HG03342 (cell line): ENCODE data around the gene NAP1L4.
"Not testable (repeated sequence)": the region's sequence is repeated elsewhere in the genome, so short reads cannot be mapped to it uniquely, and the experiment has no call there.

Experiments used
- ATAC-seq: cut with Tn5 transposase; IDR thresholded peaks from one replicate; pipeline ENCODE4 v1.9.1; 2021; ENCODE audit warnings: mild to moderate bottlenecking, moderate library complexity; ENCODE audit not compliant: unreplicated experiment

The NAP1L4 gene

DNA sequence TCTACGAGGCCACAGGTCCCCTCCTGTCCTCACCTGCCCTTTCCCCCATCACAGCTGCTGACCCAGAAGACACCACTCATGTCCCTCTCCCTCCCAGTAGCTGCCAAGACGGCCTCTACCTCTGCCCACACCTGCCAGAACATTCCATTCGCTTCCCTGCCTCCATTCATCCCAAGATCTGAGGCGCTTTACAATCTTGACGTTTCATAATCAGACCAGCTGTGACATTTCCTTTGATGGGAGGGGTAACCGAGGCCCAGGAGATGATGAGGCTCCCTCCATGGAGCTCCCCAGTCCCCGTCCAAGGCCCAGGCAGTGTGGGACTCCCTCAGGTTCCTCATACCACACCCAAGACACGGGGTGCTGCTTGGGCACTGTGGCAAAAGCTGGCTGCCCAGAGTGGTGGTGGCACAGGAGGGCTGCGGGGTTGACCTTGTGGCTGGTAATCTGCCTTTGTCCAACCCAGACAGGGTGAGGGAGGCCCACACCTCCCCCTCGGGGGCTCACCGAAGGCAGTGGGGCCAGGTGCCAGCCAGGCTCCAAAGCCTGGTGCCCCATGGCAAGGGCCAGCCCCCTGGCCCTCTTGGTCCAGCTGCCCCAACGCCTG lies 80.2 kb downstream of the NAP1L4 start:
- no peak for ATAC-seq

DNA sequence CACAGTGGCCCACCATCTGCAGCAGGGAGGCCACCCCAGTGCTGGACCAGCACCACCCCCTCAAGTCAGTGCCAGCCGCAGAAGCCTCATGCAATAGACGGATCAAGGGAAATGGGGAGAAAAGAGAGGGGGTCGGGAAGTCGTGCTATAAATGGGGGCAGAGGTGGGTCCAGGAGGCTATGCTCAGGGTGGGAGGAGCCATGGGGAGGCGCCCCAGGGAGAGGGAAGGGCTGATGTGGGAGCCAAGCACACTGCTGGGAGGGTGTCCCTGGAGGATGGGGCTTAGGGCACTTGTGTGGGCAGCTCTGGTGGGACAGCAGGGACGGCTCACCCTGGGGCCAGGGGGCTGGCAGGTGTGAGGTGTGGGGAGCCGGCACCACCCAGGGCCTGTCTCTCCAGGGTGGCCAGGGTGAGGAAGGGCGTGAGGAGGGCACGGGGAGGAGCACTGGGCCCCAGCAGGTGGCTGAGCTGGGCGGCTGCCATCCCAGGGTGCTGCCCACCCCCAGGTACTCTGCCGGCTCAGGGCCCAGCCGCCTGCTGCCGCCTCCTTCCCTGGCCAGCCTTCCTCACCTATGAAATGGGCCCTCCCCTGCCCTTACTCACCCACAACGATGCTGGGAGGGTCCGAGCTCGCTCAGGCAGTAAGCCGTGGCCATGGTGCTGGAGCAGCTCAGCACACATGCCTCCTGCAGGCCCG lies 80.9 kb downstream of the NAP1L4 start:
- ATAC-seq: no peak

DNA sequence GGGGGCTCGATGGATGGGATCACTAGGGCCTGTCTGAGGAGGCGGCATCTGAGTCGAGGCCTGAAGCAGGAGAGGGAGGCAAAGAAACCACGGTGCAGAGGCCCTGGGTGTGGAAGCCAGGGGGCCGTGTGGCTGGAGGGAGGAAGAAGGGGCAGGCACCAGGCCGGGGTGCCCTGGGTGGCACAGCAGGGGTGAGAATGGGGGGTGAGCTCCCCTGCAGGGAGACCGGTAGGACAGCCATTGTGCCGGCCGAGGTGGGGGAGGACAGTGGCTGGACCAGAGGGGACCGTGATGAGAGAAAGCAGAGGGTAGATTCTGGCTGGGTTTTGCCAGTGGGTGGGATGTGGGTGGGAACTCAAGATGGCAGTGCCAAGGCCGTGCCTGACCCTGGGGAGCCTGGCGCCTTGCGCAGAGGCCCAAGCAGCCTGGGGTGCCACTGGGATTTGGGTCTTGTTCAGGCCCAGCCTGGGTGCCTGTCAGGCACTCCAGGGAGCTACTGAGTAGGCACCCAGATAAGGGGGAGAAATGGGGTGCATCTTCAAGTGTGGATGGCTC lies 81.7 kb downstream of the NAP1L4 start:
- no peak for ATAC-seq

DNA sequence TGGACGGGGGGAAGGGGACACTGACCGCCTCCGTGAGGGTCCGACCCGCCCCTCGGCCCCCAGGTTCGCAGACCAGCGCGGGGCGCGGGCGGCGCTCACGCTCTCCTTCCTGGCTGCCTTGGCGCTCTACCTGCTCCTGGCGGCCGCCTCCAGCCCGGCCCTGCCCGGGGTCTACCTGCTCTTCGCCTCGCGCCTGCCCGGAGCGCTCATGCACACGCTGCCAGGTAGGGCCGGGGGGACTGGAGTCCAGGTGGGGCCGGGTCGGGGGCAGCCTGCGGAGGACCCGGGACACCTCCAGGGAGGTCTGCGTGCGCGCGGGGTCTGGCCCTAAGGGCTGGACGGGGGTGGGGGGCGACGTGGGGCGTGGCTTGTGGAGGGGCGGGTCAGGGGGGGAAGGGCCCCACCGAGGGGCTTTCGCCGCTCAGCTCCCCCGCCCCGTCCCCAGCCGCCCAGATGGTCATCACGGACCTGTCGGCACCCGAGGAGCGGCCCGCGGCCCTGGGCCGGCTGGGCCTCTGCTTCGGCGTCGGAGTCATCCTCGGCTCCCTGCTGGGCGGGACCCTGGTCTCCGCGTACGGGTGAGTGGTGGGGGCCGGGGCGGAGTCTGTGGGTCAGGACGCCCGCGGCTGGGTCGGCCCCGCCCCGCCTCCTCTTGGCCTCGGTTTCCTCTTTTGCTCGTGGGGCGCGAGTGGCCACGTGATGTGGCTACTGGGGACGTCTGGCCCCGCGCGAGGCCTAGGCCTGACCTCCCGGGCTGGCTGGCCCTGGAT lies 82.8 kb downstream of the NAP1L4 start:
- no peak for ATAC-seq

DNA sequence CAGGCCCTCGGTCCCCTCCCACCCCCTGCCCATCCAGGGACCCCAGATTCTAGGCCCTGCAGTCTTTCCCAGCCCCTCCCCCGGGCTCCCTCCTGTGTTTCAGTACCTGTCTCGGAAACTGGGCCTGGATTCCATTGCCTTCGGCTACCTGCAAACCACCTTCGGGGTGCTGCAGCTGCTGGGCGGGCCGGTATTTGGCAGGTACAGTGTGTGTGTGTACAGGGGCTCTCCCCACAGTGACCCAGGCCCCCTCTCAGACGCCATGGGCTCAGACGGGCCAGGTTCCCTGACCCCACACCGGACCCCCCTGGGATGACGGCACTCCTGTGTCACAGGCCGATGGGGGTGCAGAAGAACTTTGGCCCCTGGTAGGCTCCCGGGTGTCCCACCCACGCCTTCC lies 84.0 kb downstream of the NAP1L4 start:
- no peak for ATAC-seq

DNA sequence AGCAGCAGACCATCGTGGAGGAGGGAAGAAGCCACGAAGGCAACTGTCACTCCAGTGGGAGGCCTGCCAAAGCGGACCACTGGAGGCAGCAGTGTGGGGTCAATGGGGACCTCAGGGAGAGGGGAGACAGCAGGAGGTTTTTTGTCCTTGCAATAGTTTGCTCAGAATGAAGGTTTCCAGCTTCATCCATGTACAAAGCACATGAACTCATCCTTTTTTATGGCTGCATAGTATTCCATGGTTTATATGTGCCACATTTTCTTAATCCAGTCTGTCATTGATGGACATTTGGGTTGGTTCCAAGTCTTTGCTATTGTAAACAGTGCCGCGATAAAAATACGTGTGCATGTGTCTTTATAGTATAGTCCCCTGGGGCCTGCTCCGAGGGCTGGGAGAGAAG lies 86.8 kb downstream of the NAP1L4 start:
- ATAC-seq: not testable (repeated sequence)

DNA sequence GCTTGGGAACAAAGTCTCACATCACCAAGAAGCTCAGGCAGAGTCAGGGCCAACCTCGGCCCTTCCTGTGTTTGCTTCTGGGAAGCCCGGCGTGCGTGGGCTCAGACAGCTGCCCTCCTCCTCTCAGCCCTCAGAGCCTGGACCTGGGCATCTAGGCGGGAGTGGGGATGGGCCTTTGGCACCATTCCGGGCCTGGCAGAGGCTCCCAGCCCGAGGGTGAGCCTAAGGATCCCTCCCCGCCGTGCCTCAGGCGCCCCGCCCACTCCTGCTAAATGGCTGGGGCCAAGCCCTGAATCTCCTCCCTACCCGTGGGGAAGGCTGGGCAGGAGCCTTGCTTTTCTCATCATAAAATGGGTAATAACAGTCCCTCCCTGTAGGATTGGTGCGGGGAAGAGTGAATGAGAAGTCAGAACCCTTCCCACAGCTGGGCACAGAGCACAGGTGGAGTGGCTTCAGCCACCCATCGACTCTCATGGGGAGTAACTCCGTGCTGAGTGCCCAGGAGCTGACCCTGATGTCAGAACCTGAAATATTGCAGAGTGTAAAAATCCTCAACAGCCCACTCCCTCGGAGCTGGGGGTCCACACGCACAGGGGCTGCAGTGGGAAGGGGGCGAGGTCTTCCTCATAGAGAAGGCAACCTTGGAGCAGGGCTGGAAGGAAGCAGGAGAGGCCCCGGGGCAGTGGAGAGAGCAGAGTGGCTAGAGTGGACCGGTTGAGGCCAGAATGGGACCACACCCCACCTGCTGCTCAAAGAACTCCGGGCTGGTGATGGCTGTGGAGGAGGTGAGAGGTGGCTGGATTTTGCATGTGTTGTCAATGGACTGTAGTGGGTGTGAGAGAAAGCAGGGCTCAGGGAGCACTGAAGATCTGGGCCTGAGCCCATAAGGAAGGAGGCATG lies 87.7 kb downstream of the NAP1L4 start:
- ATAC-seq: no peak

DNA sequence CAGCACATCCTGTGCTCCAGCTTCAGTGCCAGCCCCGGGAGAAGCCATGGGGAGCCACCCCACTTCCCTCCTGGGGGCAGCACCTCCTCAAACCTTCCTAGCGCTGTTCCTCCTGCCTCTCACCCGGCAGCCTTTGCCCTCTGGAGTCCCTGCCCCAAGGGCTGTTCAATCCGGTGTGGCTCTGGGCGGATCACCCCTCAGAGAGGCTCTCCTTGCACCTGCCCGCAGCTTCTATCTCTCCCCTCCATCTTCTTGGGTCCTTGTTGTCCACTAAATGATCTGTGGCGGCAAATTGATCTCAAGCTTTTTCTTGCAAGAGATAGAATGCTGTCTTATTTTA lies 88.5 kb downstream of the NAP1L4 start:
- ATAC-seq: no peak

DNA sequence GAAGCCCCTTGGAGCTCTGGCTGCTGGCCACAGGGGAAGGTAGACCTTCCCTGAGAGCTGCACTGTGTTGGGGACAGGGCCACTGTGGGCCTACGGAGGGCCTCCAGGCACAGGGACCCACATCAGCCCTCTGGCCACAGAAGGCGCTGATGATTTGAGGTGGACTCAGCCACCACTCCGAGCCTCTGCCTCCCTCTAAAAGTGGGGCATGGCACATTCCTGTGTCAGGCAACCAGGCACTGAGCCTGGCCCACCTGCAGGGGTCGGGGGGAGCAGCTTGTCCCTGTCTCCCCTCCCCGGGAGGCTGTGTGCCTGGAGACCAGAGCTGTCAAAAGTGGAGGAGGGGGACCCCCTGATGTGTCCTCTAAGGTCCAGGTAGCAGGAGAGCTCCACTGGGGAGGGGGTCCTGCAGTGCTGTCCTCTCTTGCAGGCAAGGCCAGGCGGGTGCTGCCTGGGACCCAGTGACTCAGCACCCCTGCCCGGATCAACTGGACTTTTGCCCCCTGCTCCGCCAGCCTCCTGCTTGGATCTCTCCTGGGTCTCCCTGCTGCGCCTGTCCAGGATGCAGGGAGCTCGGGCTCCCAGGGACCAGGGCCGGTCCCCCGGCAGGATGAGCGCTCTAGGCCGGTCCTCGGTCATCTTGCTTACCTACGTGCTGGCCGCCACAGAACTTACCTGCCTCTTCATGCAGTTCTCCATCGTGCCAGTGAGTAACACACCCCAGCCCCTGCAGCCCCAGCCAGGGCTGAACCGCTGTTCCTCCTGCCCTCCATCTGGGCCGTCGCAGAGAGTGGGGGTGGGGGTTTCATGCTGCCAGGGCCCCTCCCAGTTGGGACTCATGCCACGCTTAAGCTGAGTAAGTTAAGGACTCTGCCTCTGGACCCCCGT lies 89.1 kb downstream of the NAP1L4 start:
- ATAC-seq: peak; percentile 1

DNA sequence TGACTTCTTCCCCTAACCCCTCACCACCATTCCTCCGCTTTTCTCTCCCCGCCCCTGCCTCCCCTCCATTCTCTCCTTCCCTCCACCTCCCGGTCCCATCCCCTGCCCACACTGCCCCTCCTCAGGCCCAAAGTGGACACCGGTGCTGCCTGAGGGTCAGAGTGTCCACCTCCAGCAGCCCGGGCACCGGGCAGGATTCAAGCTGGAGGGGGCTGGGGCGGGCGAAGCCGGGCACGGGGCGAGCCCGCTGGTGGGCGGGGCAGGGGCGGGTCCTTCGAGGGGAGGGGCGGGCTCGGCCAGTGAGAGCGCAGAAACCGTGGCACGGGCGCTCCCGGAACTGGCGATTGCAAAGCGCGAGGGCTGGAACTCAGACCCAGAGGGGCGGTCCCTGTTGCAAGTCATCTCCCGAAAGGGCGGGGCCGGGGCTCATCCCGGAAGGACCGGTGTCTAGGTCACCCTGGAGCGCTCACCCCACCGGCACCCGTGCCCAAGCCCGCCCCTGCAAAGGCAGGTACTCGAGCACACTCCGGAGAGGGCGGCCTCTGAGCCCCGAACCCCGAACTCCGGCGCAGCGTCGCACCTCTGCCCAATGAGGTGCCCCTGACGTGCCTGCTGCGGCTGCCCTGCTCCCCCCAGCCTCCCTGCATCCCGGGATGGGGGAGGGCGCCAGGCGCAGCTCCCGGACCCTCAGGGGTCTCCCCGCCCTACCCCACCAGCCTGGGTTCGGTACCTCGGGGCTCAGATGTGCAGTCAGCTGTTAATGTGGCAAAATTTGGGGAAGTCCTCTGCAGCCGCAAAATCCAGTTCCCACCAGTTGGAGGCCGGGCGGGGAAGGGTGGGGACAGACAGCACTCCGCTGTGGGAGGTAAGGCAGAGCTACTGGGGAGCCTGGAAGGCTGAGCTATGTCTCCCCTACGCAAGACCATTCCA lies 90.0 kb downstream of the NAP1L4 start:
- ATAC-seq: peak; percentile 94

DNA sequence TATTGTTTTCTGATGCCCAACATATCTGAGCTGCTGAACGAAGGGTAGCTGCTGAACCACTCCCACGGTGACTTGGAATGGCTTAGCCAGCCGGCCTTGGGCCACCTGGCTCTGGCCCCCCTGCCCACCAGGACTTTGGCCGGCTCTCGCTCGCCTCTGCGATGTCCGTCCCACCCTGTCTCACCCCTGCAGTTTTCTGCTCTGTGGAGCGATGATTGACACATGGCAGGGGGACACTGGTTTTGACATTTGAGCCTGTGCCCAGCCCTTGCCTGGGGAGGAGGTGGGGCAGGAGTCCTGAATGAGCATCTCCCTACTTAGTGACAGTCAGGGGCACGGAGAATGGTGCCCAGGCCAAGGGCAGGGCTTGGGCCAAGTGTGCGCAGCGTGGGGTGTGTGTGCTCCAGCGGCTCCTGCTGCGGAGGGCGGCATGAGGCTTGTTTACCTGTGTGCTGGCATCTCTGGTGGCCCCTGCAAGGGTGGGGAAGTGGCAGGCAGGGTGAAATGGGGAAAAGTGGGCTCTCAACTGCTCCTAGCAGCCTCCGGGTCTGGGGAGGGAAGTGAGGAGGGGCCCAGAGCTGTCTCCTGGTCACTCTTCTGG lies 90.8 kb downstream of the NAP1L4 start:
- no peak for ATAC-seq

DNA sequence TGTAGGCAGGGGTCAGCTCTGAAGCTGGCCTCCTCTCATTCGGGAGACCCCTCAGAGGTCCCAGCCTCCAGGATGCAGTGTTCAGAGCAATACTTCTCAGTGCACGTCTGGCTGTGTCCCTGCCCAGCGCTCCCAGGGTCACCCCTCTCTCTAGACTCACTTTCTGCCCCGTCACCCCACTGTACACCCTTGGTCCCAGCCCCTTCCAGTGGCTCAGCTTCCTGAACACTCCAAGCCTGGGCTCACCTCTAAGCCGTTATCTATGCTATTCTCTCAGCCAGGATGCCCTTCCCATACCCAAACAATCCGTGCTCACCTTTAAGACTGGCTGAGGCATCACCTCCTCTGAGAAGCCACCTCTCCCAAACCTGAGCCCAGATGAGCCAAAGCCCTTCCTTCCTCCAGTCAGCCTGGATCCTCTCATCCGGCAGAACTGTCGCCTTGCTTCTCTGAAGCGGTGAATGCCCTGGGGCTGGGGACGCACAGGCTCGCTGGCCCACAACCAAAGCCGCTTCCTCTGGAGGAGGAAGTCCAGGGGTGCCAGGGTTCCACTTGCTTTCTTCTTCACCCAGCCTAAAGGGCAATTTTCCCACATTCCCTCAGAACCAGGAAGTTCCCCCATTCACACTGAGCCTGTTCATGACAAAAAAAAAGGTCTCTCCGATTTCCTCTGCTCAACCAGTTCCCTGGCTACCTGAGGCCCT lies 92.9 kb downstream of the NAP1L4 start:
- ATAC-seq: no peak

DNA sequence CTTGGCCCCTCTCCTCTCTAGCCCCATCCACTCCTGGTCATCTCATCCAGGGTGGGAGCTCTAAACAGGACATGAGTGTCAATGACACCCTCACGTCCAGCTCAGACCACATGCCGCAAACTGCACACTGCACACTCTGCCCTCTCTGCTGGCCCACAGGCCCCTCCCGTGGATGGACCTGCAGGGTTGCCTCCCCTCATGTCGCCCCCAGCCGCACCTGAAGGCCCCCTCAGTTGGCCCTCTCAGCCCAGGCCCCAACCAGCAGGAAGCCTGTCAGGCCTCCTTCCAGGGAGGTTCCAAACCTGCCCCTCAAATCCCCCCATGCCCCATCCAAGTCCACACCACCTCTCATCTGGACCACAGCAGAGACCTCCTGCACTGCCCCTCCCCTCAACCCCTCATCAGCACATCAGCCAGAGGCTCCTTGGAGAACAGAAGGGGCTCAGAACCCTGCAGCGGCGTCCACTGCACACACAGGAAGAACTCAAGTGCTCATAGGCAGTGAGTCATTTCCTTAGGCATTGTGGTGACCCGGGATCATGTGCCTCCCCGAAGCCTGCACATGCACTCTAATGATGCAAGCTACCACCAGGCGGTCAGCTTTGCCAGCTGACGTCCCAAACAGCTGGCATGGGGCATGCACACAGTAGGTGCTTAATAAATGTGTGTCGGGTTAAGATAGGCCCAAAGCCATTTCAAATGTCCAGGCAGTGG lies 93.6 kb downstream of the NAP1L4 start:
- peak; percentile 30 for ATAC-seq

DNA sequence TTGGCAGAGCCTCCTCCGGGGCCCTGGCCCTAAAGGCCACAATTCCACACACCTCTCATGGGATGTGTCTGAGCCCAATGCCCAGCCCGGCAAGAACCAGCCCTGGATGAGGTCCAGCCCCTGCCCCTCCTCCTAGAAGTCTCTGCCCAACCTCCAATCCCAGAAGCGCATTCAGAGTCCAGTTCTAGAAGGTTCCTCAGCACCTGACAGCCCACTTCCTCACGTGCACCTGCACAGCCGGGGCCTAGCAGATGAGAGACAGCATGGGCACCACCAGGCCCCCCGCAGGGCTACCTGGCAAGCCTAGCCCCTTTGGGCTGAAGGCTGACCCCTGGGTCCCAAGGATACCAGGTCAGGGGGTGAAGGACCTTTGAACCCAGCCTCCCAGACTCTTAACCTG lies 95.1 kb downstream of the NAP1L4 start:
- no peak for ATAC-seq

DNA sequence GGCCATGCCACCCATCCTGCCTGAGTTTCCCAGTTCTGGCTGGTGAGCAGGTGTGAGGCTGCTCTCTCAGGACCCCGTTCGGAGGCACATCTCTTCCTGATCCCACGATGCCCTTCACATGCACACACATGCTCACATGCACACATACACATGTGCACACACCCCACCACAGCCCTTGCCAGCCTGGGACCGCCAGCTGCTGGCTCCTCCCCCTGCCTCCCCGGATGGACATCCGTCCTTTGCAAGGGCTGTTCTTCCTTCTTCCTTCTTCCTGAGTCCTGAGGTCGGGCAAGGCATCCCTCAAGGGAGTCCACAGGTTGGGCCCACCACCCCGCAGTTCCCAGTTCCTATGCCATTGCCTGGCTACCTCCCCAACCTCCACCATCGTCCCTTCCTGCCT lies 96.1 kb downstream of the NAP1L4 start:
- ATAC-seq: no peak
